ENCODE measurements around the gene TSPEAR.
"Not testable (repeated sequence)": the region's sequence is repeated elsewhere in the genome, so short reads cannot be mapped to it uniquely, and the experiment has no call there.

The TSPEAR gene

GRCh38 chr21:44511938-44512275 lies 199.5 kb downstream of the TSPEAR start:
- no peak for DNase-seq

DNA sequence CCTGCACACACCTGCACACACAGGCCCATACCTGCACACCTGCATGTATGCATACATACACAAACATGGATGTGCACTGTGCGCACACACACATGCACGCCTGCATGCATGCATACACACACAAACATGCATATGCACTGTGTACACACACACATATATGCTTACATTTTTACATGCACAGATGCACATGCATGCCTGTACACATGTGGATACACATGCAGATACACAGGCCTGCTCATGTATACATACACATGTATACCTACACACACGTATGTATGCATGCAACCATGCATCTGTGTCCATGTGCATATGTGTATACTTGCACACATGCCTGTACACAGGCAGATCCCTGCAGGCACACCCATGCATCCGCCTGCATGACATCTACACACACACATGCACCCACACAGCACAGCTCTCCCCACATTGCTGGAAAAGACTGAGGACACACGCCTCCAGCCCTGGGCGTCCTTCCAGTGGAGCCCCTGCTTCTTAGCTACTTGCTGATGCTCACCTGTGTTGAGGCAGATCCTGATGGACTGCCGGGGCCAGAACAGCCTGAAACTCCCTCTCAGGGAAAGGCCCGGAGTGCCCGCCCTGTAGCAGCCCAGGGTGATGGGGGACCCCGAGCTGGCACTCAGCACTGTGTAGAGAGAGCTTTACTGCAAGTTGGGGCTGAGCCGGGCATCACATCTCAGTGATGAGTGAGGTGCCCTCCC lies 200.0 kb downstream of the TSPEAR start:
- DNase-seq = no peak

GRCh38 chr21:44510508-44511218 lies 200.7 kb downstream of the TSPEAR start:
- peak; percentile 68 to 89 for DNase-seq

DNA sequence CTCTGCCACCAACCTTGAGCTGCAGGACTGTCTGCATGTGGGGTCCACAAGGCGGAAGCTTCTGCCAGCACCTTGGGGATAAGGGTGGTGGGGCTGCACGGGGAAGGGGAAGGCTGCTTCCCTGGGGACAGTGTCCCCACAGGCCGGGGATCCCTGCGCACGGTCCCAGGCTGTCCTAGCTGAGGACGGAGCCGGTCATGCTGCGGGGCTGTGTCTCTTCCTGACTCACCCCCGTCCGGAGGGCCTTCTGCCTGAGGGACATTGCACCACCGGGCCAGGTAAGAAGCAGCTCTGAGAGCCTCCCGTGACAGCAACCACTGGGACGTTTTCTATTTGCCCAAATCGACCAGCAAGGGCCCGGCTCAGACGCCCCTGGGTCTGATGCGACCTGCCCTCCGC lies 201.3 kb downstream of the TSPEAR start:
- DNase-seq = no peak

DNA sequence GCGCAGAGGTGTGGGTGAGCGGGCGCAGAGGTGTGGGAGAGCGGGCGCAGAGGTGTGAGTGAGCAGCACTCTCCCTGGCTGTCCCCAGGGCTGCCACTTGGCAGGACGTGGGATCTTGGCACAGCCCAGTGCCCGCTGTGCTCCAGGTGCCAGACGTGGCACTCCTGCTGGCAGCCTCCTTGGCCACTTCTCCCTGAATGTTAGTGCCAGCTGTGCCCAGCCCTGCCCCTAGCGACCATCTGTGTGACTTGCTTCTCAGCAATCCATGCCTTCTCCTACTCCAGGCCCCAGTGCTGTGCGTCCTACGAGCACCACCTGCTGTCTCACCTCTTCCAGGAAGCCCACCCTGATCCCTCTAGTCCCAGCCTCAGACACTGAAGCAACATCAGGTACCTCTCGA lies 201.8 kb downstream of the TSPEAR start:
- DNase-seq = peak; percentile 77 to 81

DNA sequence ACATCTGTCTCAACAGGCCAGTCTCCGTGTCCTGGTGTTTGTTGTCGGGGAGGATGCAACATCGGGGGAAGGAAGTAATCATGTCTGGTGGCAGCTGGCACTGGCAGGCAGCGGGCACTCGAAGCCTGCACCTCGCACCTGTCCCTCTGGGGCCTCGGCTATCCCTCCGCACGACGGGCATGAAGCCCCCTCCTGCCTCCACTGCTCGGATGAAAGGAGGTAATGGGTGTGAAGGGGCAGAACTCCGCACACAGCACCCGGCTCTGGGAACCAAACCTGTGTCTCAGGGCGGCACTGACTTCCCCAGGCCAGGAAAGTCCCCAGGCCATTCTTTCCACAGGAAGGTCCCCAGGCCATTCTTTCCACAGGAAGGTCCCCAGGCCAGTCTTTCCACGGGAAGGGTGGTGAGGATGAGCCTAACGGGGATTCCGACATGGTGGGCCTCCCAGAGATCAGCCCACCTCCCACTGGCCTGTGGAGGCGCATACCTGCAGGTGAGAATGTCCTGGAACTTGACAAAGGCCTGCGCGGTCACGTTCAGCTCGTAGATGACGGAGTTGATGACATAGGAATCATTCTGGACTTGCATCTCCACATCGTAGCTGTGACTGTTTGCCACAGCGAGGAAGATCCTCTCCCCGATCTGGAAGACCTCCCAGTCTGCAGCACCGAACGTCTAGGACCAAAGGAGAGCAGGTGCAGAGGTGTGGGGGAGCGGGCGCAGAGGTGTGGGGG lies 202.5 kb downstream of the TSPEAR start:
- DNase-seq = no peak

GRCh38 chr21:44508426-44508710 lies 203.0 kb downstream of the TSPEAR start:
- no peak for DNase-seq

DNA sequence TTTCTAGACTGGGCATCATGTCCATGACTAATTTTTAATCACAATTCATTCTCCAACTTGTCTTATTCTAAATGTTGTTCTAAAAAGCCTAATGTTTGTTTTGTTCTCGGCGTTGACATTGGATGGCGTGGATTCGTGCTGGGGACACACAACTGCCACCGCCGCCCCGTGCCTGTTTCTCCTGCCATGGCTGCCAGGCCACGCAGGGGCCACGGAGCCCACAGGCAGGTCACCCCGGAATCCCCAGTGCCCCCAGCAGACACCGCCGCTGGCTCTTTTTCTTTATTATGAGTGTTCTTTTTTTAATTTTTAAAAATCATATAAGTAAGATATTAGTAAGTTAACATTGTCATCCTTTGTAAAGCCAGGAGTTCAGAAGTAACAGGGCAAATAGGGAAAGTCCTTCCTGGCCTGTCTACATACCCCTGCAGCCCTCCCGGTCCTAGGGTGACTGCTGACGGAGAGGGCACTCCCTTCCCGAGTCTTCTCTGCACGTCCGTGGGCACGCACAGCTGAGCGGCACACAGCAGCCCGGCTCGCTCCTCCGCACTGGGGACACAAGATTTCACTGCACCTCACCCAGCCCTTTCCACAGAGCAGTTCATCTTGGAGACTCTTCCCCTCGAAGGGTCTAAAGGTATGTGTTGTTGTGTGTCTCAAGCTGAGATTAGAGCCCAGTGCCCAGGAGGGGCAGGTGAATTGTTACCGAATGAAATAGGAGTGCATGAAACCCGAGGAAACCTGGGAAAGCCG lies 203.5 kb downstream of the TSPEAR start:
- no peak for DNase-seq

- no peak for DNase-seq
Measured at GRCh38 chr21:44506279-44507255, 204.8 kb downstream of the TSPEAR start.

DNA sequence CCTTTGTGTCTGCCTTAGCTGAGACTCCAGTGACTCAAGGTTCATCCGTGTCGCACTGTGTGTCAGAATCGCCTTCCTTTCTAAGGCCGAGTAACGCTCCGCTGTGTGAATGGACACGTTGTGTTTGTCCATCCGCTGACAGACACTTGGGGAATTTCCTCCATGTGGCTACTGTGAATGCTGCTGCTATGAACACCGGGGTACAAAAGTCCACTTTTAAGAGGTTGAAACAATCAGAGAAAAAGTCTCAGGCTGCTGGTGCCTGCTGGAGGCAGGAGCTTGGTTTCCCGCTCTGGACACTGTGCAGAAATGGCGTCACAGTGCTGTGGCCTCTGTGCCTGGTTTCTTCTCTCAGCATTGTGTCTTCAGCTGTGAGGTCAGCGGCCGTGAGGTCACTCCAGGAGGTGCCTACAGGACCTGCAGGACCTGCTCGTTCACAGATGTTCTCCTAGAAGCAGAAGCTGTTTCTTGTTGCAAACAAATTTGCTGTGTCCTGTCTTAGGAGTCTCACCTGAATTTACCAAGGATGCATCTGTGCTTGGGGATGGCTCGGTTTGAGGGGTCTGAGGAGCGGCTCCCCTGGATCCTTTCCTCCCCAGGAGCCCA lies 205.6 kb downstream of the TSPEAR start:
- no peak for DNase-seq

- DNase-seq = no peak
Measured at GRCh38 chr21:44503901-44504399, 207.4 kb downstream of the TSPEAR start.

GRCh38 chr21:44503006-44503889 lies 208.1 kb downstream of the TSPEAR start:
- DNase-seq = not testable (repeated sequence)

DNA sequence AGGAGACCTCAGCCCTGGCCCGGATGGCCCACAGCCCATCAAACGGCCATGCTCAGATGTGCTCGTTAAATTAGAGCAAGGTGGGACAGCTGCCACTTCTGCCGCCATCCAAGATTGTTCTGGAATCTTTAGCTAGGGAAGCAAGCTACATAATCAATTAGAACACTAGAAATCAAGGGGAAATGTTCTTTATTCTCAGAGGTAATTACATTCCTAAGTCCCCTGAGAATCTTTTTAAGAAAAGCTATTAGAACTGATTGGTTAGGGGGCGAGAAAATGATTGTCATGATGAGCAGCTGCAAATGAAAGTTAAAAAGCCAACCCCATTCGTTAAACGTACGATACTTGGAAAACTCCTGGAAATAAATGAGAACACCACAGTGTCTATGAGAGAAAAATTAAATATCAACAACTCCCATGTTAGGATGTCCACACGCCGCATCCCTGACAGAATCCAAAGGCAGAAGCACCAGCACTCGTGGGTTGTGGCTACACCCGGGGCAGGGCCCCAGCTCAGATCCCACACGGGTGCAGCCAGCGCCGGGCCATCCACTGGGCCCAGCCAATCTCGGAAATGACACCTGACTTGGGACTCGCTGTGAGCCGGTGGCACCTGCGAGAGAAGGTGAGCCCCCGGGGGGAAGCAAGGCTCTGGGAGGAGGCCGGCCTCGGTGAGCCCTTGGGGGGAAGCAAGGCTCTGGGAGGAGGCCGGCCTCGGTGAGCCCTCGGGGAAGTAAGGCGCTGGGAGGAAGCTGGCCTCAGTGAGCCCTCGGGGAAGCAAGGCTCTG lies 209.0 kb downstream of the TSPEAR start:
- no peak for DNase-seq

GRCh38 chr21:44500111-44500510 lies 211.3 kb downstream of the TSPEAR start:
- DNase-seq = no peak

- no peak for DNase-seq
Measured at GRCh38 chr21:44499631-44500030, 211.7 kb downstream of the TSPEAR start.

- no peak for DNase-seq
Measured at GRCh38 chr21:44499211-44499560, 212.2 kb downstream of the TSPEAR start.

GRCh38 chr21:44498280-44499210 lies 212.8 kb downstream of the TSPEAR start:
- DNase-seq = no peak

GRCh38 chr21:44497703-44498126 lies 213.7 kb downstream of the TSPEAR start:
- DNase-seq = peak; percentile 53 to 60

Measured in NCI-H526 (cell line).